C4-2B (cell line): ENCODE measurements around the gene THBD.

Experiments used
- CTCF ChIP-seq: fragments of 450-650 bp; conservative IDR thresholded peaks from 2 replicates; pipeline ENCODE4 v1.5.1; 2017; ENCODE audit warnings: mild to moderate bottlenecking
- ZFX ChIP-seq: fragments of 450-650 bp; IDR thresholded peaks from 2 replicates; pipeline ENCODE4 v1.6.1; 2017

GRCh38 chr20:23072892-23073586 is 23.6 kb upstream of the THBD start:
- no peak for TF ChIP-seq CTCF
- TF ChIP-seq ZFX, result no peak
